Stimulated activated CD4-positive, alpha-beta T cell treated with anti-CD3 and anti-CD28 coated beads, Interleukin-2, amount 100 ng/mL, for 24 hours (primary cell): Measurements from ENCODE around the gene CNDP1.

ENCODE experiments used
- DNase-seq, 2 donors: peaks; one replicate each; pipeline ENCODE4 v3.0.0-alpha.2; 2020

The CNDP1 gene

GRCh38 chr18:74595431-74595830, 61.1 kb downstream of the CNDP1 start:
- no peak for DNase-seq

- peak; percentile 75 for DNase-seq
Measured at GRCh38 chr18:74597034-74597661, 62.8 kb downstream of the CNDP1 start.

GRCh38 chr18:74597662-74598349, 63.5 kb downstream of the CNDP1 start, which contains the start of gene ZNF407:
Gene ZNF407 (plus strand): TSS chr18:74597870. CDS start chr18:74631020, 33,150 bp downstream.
- DNase-seq = peak; percentile 83 to 89

- peak; percentile 71 to 75 for DNase-seq
Measured at GRCh38 chr18:74598350-74599001, 64.2 kb downstream of the CNDP1 start.

- DNase-seq = no peak
Measured at GRCh38 chr18:74604361-74604760, 70.1 kb downstream of the CNDP1 start.

GRCh38 chr18:74604774-74605173, 70.5 kb downstream of the CNDP1 start:
- DNase-seq = no peak

- DNase-seq = no peak
Measured at GRCh38 chr18:74608681-74609080, 74.4 kb downstream of the CNDP1 start.

- DNase-seq = no peak
Measured at GRCh38 chr18:74609535-74609934, 75.2 kb downstream of the CNDP1 start.

GRCh38 chr18:74610051-74610615, 75.8 kb downstream of the CNDP1 start:
- DNase-seq = no peak

GRCh38 chr18:74610860-74611259, 76.6 kb downstream of the CNDP1 start:
- no peak for DNase-seq

GRCh38 chr18:74611765-74612164, 77.5 kb downstream of the CNDP1 start:
- no peak for DNase-seq

GRCh38 chr18:74613381-74613780, 79.1 kb downstream of the CNDP1 start:
- no peak for DNase-seq

GRCh38 chr18:74616494-74616893, 82.2 kb downstream of the CNDP1 start:
- no peak for DNase-seq

- DNase-seq = no peak
Measured at GRCh38 chr18:74617486-74617885, 83.2 kb downstream of the CNDP1 start.

GRCh38 chr18:74622072-74622471, 87.8 kb downstream of the CNDP1 start:
- DNase-seq = no peak

GRCh38 chr18:74623047-74623816, 88.9 kb downstream of the CNDP1 start:
- DNase-seq = peak in 1 of 2 donors; percentile 10

GRCh38 chr18:74624466-74624865, 90.2 kb downstream of the CNDP1 start:
- no peak for DNase-seq

GRCh38 chr18:74625157-74625556, 90.9 kb downstream of the CNDP1 start:
- DNase-seq = no peak

GRCh38 chr18:74626049-74626874, 92.0 kb downstream of the CNDP1 start:
- no peak for DNase-seq

- DNase-seq = no peak
Measured at GRCh38 chr18:74630804-74631203, 96.5 kb downstream of the CNDP1 start.

- no peak for DNase-seq
Measured at GRCh38 chr18:74631212-74631611, 96.9 kb downstream of the CNDP1 start.
